B cell (primary cell): ENCODE data around the gene PTPN1. TPM values are rescaled to one million over a fixed set of nuclear protein-coding genes. Genes with fewer than 3 reads are reported as not detected.

Source experiments
- ATAC-seq: fragments of 200-7000 bp; cut with Tn5 transposase; one replicate; pipeline ENCODE4 v1.10.0; 2021; ENCODE audit warnings: low read depth, mild to moderate bottlenecking, moderate number of reproducible peaks, moderate library complexity
- CTCF ChIA-PET: fragments of 350-600 bp; sonication (Branson Sonifier 250); formaldehyde crosslinking; loops from one replicate; lab custom pipeline; 2021; ENCODE audit warnings: antibody characterized with exemption, inconsistent platforms; lab: Charles Lee
- POLR2A ChIA-PET: fragments of 350-600 bp; sonication (Branson Sonifier 250); formaldehyde crosslinking; loops from one replicate; lab custom pipeline; 2021; ENCODE audit warnings: antibody characterized with exemption; lab: Charles Lee
- DNase-seq: peaks from one replicate; pipeline ENCODE4 v3.0.0; 2013
- H2AFZ ChIP-seq: 2 replicates; pipeline ENCODE4 v1.6.1; 2012; ENCODE audit warnings: mild to moderate bottlenecking, low read depth, low read length; ENCODE audit not compliant: insufficient read depth, poor library complexity, severe bottlenecking
- H3K27ac ChIP-seq, 2 donors: 1 replicate in 1 of 2; 2 replicates in 1 of 2; pipeline ENCODE4 v1.5.1; 2012 to 2013; ENCODE audit warnings: low read length in 2 of 2, mild to moderate bottlenecking in 2 of 2, moderate library complexity in 1 of 2
- H3K27me3 ChIP-seq, 4 experiments: fragments of 200-600 bp in 1 of 4; sonication (generic) in 1 of 4; replicated peaks in 1 of 4; 1 replicate in 2 of 4; 2 replicates in 2 of 4; pipeline versions ENCODE4 v1.6.1 to v1.7.0; 2013 to 2016; ENCODE audit warnings: low read length in 3 of 4, mild to moderate bottlenecking in 2 of 4, mixed read lengths in 1 of 4, moderate library complexity in 1 of 4; ENCODE audit not compliant: insufficient read depth in 4 of 4, control insufficient read depth in 3 of 4; ENCODE audit errors: control extremely low read depth in 1 of 4
- H3K36me3 ChIP-seq, 2 experiments: replicated peaks in 1 of 2; 1 replicate in 1 of 2; 2 replicates in 1 of 2; pipeline versions ENCODE4 v1.6.1 to v1.7.1; 2013; ENCODE audit warnings: low read length in 1 of 2; ENCODE audit not compliant: insufficient read depth in 2 of 2, control insufficient read depth in 1 of 2; ENCODE audit errors: control extremely low read depth in 1 of 2, extremely low read depth in 1 of 2
- H3K4me1 ChIP-seq, 2 donors: fragments of 200-600 bp in 1 of 2; sonication (generic) in 1 of 2; 1 replicate in 1 of 2; 2 replicates in 1 of 2; pipeline versions ENCODE4 v1.5.1 to v1.6.1; 2013 to 2017; ENCODE audit warnings: low read length in 2 of 2; ENCODE audit not compliant: control insufficient read depth in 2 of 2, insufficient read depth in 2 of 2
- H3K4me2 ChIP-seq: replicated peaks from 2 replicates; pipeline ENCODE3; 2012; ENCODE audit warnings: mild to moderate bottlenecking, low read depth, low read length; ENCODE audit not compliant: poor library complexity, severe bottlenecking
- H3K4me3 ChIP-seq, 5 experiments: fragments of 200-600 bp in 1 of 5; sonication (generic) in 1 of 5; 1 replicate in 3 of 5; 2 replicates in 2 of 5; pipeline versions ENCODE4 v1.5.1 to v1.7.0; 2011 to 2016; ENCODE audit warnings: low read length in 4 of 5, mild to moderate bottlenecking in 4 of 5, low read depth in 2 of 5, control low read depth in 1 of 5, moderate library complexity in 1 of 5; ENCODE audit not compliant: insufficient read depth in 1 of 5; ENCODE audit errors: control extremely low read depth in 1 of 5, extremely low read depth in 1 of 5
- H3K79me2 ChIP-seq: fragments of 200-600 bp; sonication (generic); one replicate; pipeline ENCODE4 v1.6.0; 2016; ENCODE audit warnings: low read length; ENCODE audit not compliant: control insufficient read depth, insufficient read depth
- H3K9ac ChIP-seq: fragments of 200-600 bp; sonication (generic); 2 replicates; pipeline ENCODE4 v1.6.1; 2017; ENCODE audit warnings: mild to moderate bottlenecking, low read length, moderate library complexity
- H3K9me3 ChIP-seq, 3 donors: one replicate each; pipeline versions ENCODE4 v1.6.1 to v1.7.1; 2013; ENCODE audit warnings: low read length in 2 of 3; ENCODE audit not compliant: control insufficient read depth in 2 of 3, insufficient read depth in 1 of 3; ENCODE audit errors: control extremely low read depth in 1 of 3
- H4K20me1 ChIP-seq: 2 replicates; pipeline ENCODE4 v1.6.0; 2012; ENCODE audit warnings: mild to moderate bottlenecking, low read length; ENCODE audit not compliant: insufficient read depth, control insufficient read depth, poor library complexity, severe bottlenecking
- H3K27ac Mint-ChIP-seq: one replicate; pipeline ENCODE4 v1.8.0; 2021; ENCODE audit warnings: mixed read lengths
- H3K27me3 Mint-ChIP-seq: one replicate; pipeline ENCODE4 v1.8.0; 2021; ENCODE audit warnings: mixed read lengths
- H3K4me1 Mint-ChIP-seq: one replicate; pipeline ENCODE4 v1.8.0; 2021; ENCODE audit warnings: mixed read lengths
- H3K4me3 Mint-ChIP-seq: one replicate; pipeline ENCODE4 v1.8.0; 2021; ENCODE audit warnings: mixed read lengths
- H3K9me3 Mint-ChIP-seq: one replicate; pipeline ENCODE4 v1.8.0; 2022; ENCODE audit warnings: mixed read lengths; ENCODE audit not compliant: insufficient read depth
- EZH2 ChIP-seq: IDR thresholded peaks from 2 replicates; pipeline ENCODE4 v1.6.1; 2012; ENCODE audit warnings: borderline replicate concordance, low read depth, mild to moderate bottlenecking, moderate library complexity, low read length; ENCODE audit not compliant: insufficient read depth, poor library complexity, severe bottlenecking
- WGBS: methylation state at CpG from one replicate; pipeline ENCODE4 v1.1.5; 2013; ENCODE audit warnings: missing lambda C conversion rate; ENCODE audit not compliant: insufficient coverage; 5-methylcytosine and 5-hydroxymethylcytosine counted together
- intact Hi-C: fragments of 100-400 bp; cut with micrococcal nuclease; formaldehyde crosslinking; loops from one replicate; pipeline ENCODE4 v1.10.0; 2022
- polyA plus RNA-seq: library from polyadenylated mRNA; depleted of rRNA; stranded (reverse); fragments of >200 nt; gene quantifications from 2 replicates; pipeline ENCODE4 v1.2.3, GENCODE V29; 2012
- total RNA-seq, 2 donors: library from RNA; stranded (reverse); fragments of 120-200 nt in 1 of 2; gene quantifications; 1 replicate in 1 of 2; 2 replicates in 1 of 2; pipeline versions ENCODE4 v1.2.3 to v1.2.4, GENCODE V29; 2013 to 2022
- TF ChIP-seq, protein P1 (sequence below): fragments of 200-600 bp; IDR thresholded peaks from one replicate; pipeline ENCODE4 v1.8.0; 2022; ENCODE audit warnings: antibody characterized with exemption, mild to moderate bottlenecking

Gene PTPN1
- total and polyA plus RNA-seq, 2 donors (not counting 1 experiment from before 2014, with no cell fraction given) = 77.4 to 134 TPM

DNA sequence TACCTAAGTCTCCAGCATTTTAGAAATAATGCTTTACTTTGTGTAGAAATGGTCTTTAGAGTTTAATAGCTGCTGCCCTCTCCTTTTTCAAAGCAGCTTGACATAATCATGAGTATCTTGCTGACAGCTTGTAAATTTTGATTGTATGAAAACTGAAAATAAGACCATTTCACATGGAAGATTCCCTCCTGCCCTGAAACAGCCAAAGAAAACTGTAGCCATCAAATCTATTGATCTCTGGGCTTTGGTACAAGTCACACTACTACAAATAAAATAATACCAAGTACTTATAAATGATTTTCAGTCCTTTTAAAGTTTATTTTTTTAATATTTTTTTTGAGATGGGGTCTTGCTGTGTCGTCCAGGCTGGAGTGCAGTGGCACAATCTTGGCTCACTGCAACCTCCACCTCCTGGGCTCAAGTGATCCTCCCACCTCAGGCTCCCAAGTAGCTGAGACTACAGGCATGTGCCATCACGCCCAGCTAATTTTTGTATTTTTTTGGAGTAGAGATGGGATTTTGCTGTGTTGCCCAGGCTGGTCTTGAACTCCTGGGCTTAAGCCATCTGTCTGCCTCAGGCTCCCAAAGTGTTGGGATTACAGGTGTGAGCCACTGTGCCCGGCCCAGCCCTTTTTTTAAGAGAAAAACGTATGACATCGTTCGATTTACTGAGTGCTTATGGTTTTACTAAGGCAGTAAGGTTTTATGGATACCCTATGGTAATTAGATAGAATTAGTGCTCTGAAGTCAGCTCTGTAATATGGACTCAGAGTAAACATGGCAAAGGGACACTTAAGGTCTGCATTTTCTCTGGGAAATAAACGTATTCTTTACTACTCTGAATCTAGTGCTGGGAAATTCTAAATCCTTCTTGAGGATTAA lies 7.0 kb downstream of the PTPN1 start:
- Mint-ChIP-seq H3K27me3 (no peaks in the 10 kb centered on the region), H3K4me3 (peak overlapping the region; percentile 88), H3K27ac (peak overlapping the region; percentile 98), H3K4me1 (peaks cover 94% of the 10 kb centered on the region), H3K9me3 (no peaks in the 10 kb centered on the region)
- peak overlapping the region; percentile 91 for H3K9ac ChIP-seq
- H3K9me3 ChIP-seq = no peaks in the 10 kb centered on the region
- H3K79me2 ChIP-seq = peaks cover 95% of the 10 kb centered on the region
- ATAC-seq (no peak), DNase-seq (no peak)
- POLR2A ChIA-PET = interaction anchor here (0.6 to 3.5 kb wide), 6 partner anchors 9 to 57 kb away, joined by 3 to 19 read pairs (median 4); no protein-coding TSS in a partner anchor
- no peaks in the 10 kb centered on the region for H3K27me3 ChIP-seq
- peak overlapping the region; percentile 84 for H3K4me2 ChIP-seq
- no peak for TF ChIP-seq EZH2
- TF ChIP-seq, protein P1, sequence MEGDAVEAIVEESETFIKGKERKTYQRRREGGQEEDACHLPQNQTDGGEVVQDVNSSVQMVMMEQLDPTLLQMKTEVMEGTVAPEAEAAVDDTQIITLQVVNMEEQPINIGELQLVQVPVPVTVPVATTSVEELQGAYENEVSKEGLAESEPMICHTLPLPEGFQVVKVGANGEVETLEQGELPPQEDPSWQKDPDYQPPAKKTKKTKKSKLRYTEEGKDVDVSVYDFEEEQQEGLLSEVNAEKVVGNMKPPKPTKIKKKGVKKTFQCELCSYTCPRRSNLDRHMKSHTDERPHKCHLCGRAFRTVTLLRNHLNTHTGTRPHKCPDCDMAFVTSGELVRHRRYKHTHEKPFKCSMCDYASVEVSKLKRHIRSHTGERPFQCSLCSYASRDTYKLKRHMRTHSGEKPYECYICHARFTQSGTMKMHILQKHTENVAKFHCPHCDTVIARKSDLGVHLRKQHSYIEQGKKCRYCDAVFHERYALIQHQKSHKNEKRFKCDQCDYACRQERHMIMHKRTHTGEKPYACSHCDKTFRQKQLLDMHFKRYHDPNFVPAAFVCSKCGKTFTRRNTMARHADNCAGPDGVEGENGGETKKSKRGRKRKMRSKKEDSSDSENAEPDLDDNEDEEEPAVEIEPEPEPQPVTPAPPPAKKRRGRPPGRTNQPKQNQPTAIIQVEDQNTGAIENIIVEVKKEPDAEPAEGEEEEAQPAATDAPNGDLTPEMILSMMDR = no peak
- CTCF ChIA-PET = interaction anchor here (0.6 to 10.7 kb wide), 10 partner anchors 11 to 71 kb away, joined by 3 to 180 read pairs (median 4); no protein-coding TSS in a partner anchor
- H3K4me1 ChIP-seq = peaks cover 96 to 97% of the 10 kb centered on the region in 2 donors
- no peak overlapping the region for H2AFZ ChIP-seq
- H3K36me3 ChIP-seq = peaks cover 3 to 21% of the 10 kb centered on the region in 2 experiments
- intact Hi-C loops = loop anchor here (1.0 to 10.0 kb wide), 4 partner anchors 16 to 1332 kb away; partner anchors contain the start of gene STAU1
- no peaks in the 10 kb centered on the region for H4K20me1 ChIP-seq
- peak overlapping the region; percentile 94 to 95 for H3K27ac ChIP-seq
- 72% methylated on average over 5 of the region's 7 CpGs for WGBS
- H3K4me3 ChIP-seq = peak overlapping the region; percentile 0 to 52 (median 19)
